Forelimb muscle (tissue), 1 donor: ENCODE data around the gene NF1. TPM values are rescaled to one million over a fixed set of nuclear protein-coding genes. Genes with fewer than 3 reads are reported as not detected.
A peak's percentile ranks its signal among the peaks of the same experiment; 100 is the strongest.
"Not testable (repeated sequence)": the region's sequence is repeated elsewhere in the genome, so short reads cannot be mapped to it uniquely, and the experiment has no call there.

Experiments
- DNase-seq: peaks from one replicate; pipeline ENCODE4 v3.0.0-alpha.2; 2013; ENCODE audit warnings: low read depth
- polyA plus RNA-seq: library from polyadenylated mRNA; unstranded; fragments of 120-200 nt; gene quantifications from one replicate; pipeline ENCODE4 v1.2.1, GENCODE V29; 2013; ENCODE audit not compliant: insufficient read length

Gene NF1
- polyA plus RNA-seq, 1 donor = 19.3 TPM

GRCh38 chr17:31297090-31297489 is 202.3 kb downstream of the NF1 start, which contains the start of gene OMG:
Gene OMG, minus strand, starts transcription at chr17:31297239. Its CDS starts 908 bp downstream, at chr17:31296331.
- no peak for DNase-seq

GRCh38 chr17:31299624-31300023 is 204.8 kb downstream of the NF1 start:
- DNase-seq = no peak

DNA sequence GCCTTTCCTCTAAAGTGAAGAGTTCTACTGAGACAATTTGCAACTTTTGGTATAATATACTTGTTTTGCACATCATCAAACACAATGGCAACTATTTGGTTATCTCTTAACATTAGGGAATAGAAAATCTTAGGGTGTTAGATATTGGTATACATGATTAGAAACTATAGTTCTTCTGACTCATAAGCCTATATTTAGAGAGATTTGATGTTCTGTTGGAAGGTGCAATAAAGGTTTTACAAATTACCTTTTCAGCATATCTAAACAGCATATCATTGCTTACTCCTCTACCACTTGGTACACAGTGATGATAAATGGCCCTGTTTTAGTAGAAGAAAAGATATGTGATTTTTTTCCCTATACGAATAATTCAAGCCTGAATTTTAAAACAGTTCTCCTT is 212.9 kb downstream of the NF1 start:
- no peak for DNase-seq

DNA sequence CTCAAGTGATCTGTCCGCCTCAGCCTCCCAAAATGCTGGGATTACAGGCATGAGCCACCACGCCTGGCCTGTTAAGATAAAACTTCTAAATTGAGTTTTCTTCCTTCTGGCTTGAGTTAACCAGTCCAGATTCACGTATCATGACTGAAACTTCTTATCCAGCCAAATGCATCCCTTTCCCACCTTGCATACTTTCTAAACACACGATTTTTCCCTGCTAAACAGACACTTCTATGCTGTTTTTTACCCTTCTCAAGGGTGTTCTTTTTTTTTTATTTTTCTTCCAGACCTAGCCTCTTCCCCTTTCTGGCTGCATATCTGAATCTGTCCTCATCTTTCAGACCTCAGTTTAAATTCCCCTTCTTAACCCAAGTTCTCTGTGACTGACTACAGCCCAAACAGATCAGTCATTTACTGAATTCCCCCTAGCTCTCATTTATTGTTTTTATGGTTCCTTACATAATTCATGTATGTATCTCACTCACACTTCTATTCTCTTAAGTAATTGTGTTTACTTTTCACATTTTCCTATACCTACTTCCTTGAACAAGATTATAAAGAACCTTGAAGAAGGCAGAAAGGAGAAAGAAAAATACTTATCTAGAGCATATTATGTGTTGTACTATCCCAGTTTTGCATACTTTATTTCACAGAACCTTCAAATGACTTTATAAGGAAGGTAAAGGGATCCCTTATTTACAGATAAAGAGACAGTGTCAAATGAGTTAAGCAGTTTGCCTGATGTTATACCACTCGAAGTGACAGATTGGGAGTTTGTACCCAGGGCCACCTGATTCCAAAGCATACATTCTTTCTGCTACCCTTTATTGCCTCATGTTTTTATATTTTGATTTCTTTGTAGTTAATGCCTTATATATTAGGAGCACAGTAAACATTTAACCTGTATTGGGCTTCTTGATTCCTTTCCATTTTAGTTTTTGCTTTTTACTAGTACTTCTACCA is 213.9 kb downstream of the NF1 start:
- DNase-seq = no peak

GRCh38 chr17:31309556-31309955 is 214.8 kb downstream of the NF1 start:
- DNase-seq = no peak

GRCh38 chr17:31310260-31310659 is 215.5 kb downstream of the NF1 start:
- no peak for DNase-seq

GRCh38 chr17:31310886-31311285 is 216.1 kb downstream of the NF1 start:
- DNase-seq = no peak

DNA sequence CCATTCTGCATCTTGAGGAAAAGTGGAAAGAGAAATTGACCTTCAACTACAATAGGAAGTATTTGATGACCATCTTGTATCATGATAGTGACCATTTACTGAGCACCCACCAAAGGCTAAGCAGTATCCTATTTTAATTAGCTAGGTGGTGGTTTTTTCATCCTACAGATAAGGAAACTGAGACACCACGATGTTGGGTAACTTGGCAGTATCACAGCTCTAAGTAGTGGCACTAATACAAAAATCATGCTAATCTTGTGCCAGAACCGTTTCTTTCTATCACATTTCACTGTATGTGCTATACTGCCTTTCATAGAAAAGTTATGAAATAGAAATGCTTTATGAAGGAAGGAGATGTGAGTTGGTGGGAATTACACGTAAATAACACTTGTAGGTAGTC is 216.7 kb downstream of the NF1 start:
- no peak for DNase-seq

GRCh38 chr17:31312223-31312622 is 217.4 kb downstream of the NF1 start:
- not testable (repeated sequence) for DNase-seq

GRCh38 chr17:31313982-31314781 is 219.4 kb downstream of the NF1 start, which contains the start of gene EVI2B:
Gene EVI2B, minus strand, starts transcription at chr17:31314054. Its CDS starts 8,445 bp downstream, at chr17:31305609.
- DNase-seq = no peak

- DNase-seq = no peak
Observed at GRCh38 chr17:31314782-31315100, 220.0 kb downstream of the NF1 start.

- DNase-seq = no peak
Observed at GRCh38 chr17:31318298-31318801, 223.6 kb downstream of the NF1 start.

GRCh38 chr17:31318851-31319661 is 224.3 kb downstream of the NF1 start:
- DNase-seq = no peak

- DNase-seq = no peak
Observed at GRCh38 chr17:31320241-31320640, 225.5 kb downstream of the NF1 start.

- no peak for DNase-seq
Observed at GRCh38 chr17:31320791-31321190, 226.0 kb downstream of the NF1 start.

GRCh38 chr17:31321481-31321880 is 226.7 kb downstream of the NF1 start, which contains the start of gene EVI2A:
Gene EVI2A, minus strand, starts transcription at chr17:31321622. Its CDS starts 2,609 bp downstream, at chr17:31319013.
- DNase-seq = peak; percentile 29

DNA sequence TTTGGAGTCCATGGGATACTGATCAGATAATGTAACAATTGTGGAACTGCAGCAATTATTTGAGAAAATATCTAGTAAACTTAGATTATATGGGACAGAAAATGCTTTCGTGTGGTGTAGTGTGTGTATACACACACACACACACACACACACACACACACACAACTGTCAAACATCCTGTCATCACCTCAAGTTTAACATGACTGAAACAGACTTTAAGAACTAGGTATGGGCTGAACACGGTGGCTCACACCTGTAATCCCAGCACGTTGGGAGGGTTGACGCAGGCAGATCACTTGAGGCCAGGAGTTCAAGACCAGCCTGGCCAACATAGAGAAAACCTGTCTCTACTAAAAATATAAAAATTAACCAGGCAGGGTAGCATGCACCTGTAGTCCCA is 227.2 kb downstream of the NF1 start:
- DNase-seq = no peak

- no peak for DNase-seq
Observed at GRCh38 chr17:31323551-31323950, 228.8 kb downstream of the NF1 start.

- DNase-seq = no peak
Observed at GRCh38 chr17:31327534-31328159, 232.9 kb downstream of the NF1 start.

- DNase-seq = no peak
Observed at GRCh38 chr17:31328160-31328535, 233.4 kb downstream of the NF1 start.

DNA sequence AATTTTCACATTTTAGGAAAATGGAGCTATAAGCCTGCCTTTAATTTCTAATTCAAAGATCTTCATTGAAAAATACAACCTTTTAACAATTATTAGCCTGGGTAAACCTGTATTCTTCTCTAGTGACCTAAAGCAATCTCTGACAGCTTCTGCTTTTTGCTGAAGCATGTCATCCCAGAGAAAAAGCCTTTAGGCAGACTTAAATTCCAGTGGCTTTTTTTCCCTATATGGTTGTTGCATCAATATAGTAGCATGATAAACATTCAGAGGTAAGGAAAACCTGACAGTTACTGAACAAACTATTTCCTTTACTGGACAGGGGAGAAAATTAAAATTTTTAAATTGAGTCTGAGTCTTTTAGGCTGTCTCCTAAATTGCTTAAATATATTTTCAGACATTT is 234.4 kb downstream of the NF1 start:
- DNase-seq = no peak
